ENCODE results near the gene DKK3. TPM values are rescaled to one million over a fixed set of nuclear protein-coding genes. Genes with fewer than 3 reads are reported as not detected.

The DKK3 gene
- total RNA-seq, 3 donors from 2014 or later (not counting 1 experiment from before 2014, with no cell fraction given) = 0.16 to 0.70 TPM; not detected in 1

DNA sequence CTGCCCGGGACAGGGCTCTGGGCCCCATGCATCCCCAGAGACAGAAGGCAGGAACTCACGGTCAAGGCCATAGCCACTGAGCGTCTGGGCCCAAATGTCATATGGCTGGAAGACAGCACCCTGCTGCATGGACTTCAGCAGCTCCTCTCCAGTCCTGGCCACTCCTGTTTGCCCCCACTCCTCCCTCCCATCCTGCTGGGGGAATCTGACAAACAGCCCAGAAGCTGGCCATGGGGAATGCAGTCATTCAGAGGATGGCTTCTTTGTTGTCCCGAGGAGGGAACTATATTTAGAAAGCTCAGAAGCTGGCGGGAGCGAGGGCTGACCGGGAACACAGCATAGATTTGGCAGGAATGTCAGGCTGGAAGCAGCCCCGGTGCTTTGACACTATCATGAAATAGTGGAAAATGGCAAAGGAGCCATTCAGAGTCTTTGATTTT lies 35.0 kb downstream of the DKK3 start:
- DNase-seq (no peak), ATAC-seq (no peak)
- Mint-ChIP-seq H3K36me3 (no peaks in the 10 kb centered on the region), H3K4me3 (no peak overlapping the region), H3K9me3 (no peaks in the 10 kb centered on the region), H3K27ac (no peak overlapping the region), H3K27me3 (ENCODE audit: low read depth in 2 of 2) (no peaks in the 10 kb centered on the region), H3K4me1 (no peaks in the 10 kb centered on the region)
- H3K27me3 ChIP-seq (ENCODE audit: control insufficient read depth, insufficient read depth, low read length) = no peaks in the 10 kb centered on the region
- peaks cover 4% of the 10 kb centered on the region for H3K4me1 ChIP-seq (ENCODE audit: control insufficient read depth, insufficient read depth, low read length)
- H3K36me3 ChIP-seq (ENCODE audit: control insufficient read depth, insufficient read depth, low read length) = no peaks in the 10 kb centered on the region
- H3K9me3 ChIP-seq (ENCODE audit: control insufficient read depth, insufficient read depth, low read length) = no peaks in the 10 kb centered on the region
- H3K4me3 ChIP-seq (ENCODE audit: low read length) = no peak overlapping the region
- TF ChIP-seq, protein P1, sequence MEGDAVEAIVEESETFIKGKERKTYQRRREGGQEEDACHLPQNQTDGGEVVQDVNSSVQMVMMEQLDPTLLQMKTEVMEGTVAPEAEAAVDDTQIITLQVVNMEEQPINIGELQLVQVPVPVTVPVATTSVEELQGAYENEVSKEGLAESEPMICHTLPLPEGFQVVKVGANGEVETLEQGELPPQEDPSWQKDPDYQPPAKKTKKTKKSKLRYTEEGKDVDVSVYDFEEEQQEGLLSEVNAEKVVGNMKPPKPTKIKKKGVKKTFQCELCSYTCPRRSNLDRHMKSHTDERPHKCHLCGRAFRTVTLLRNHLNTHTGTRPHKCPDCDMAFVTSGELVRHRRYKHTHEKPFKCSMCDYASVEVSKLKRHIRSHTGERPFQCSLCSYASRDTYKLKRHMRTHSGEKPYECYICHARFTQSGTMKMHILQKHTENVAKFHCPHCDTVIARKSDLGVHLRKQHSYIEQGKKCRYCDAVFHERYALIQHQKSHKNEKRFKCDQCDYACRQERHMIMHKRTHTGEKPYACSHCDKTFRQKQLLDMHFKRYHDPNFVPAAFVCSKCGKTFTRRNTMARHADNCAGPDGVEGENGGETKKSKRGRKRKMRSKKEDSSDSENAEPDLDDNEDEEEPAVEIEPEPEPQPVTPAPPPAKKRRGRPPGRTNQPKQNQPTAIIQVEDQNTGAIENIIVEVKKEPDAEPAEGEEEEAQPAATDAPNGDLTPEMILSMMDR (IDR thresholded peaks at IDR 0.05) = no peak
- H3K27ac ChIP-seq (ENCODE audit: low read length) = no peak overlapping the region
- 91% methylated on average over 8 of the region's 8 CpGs for WGBS (ENCODE audit: insufficient coverage)
- intact Hi-C loops (cut with micrococcal nuclease) = no loop called here

DNA sequence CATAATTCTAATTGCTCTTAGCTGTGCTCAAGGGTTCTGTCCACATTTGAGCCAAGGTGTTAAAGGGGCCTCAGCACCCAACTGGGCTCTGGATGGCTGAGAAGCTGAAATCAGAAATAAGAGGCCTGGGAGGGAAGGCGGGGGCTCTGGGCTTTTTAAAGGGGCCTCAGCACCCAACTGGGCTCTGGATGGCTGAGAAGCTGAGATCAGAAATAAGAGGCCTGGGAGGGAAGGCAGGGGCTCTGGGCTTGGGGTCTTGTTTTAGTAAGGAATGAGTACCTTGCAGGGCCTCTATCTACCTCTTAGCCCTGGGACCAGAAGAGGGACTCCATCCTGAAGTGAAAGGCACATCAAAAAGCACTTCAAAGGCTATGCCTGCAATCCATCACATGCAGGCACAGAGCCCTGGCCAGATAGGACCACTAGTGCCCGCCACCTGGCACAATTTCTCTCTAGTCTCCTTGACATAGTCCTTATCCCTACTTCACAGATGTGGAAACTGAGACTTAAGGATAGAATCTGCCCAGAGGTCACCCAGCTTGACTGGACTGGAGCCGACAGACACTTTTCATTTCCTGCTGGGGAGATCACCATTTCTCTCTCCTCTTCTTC lies 35.6 kb downstream of the DKK3 start:
- no peaks in the 10 kb centered on the region for H3K9me3 ChIP-seq (ENCODE audit: control insufficient read depth, insufficient read depth, low read length)
- Mint-ChIP-seq H3K36me3 (no peaks in the 10 kb centered on the region), H3K9me3 (no peaks in the 10 kb centered on the region), H3K27ac (no peak overlapping the region), H3K4me1 (no peaks in the 10 kb centered on the region), H3K4me3 (no peak overlapping the region), H3K27me3 (ENCODE audit: low read depth in 2 of 2) (no peaks in the 10 kb centered on the region)
- ATAC-seq = no peak
- no peaks in the 10 kb centered on the region for H3K36me3 ChIP-seq (ENCODE audit: control insufficient read depth, insufficient read depth, low read length)
- no peak for DNase-seq
- TF ChIP-seq, protein P1 (IDR thresholded peaks at IDR 0.05) = no peak
- H3K4me3 ChIP-seq (ENCODE audit: low read length) = no peak overlapping the region
- H3K4me1 ChIP-seq (ENCODE audit: control insufficient read depth, insufficient read depth, low read length) = peaks cover 4% of the 10 kb centered on the region
- WGBS (ENCODE audit: insufficient coverage) = 65% methylated on average over 3 of the region's 3 CpGs
- intact Hi-C loops (cut with micrococcal nuclease) = no loop called here
- H3K27ac ChIP-seq (ENCODE audit: low read length) = no peak overlapping the region
- H3K27me3 ChIP-seq (ENCODE audit: control insufficient read depth, insufficient read depth, low read length) = no peaks in the 10 kb centered on the region

GRCh38 chr11:11971906-11972547 lies 36.4 kb downstream of the DKK3 start:
- H3K4me1 Mint-ChIP-seq = peaks cover 0 to 1% of the 10 kb centered on the region in 2 donors
- intact Hi-C loops (cut with micrococcal nuclease) = no loop called here
- H3K27me3 Mint-ChIP-seq (ENCODE audit: low read depth in 2 of 2) = no peaks in the 10 kb centered on the region
- no peak overlapping the region for H3K27ac Mint-ChIP-seq
- TF ChIP-seq, protein P1 (IDR thresholded peaks at IDR 0.05) = no peak
- WGBS (ENCODE audit: insufficient coverage) = 80% methylated on average over 5 of the region's 5 CpGs
- no peak for DNase-seq
- no peak overlapping the region for H3K4me3 ChIP-seq (ENCODE audit: low read length)
- ATAC-seq = no peak
- H3K27me3 ChIP-seq (ENCODE audit: control insufficient read depth, insufficient read depth, low read length) = no peaks in the 10 kb centered on the region
- H3K4me1 ChIP-seq (ENCODE audit: control insufficient read depth, insufficient read depth, low read length) = peaks cover 4% of the 10 kb centered on the region
- no peak overlapping the region for H3K4me3 Mint-ChIP-seq
- H3K36me3 Mint-ChIP-seq = no peaks in the 10 kb centered on the region
- H3K36me3 ChIP-seq (ENCODE audit: control insufficient read depth, insufficient read depth, low read length) = no peaks in the 10 kb centered on the region
- H3K9me3 ChIP-seq (ENCODE audit: control insufficient read depth, insufficient read depth, low read length) = no peaks in the 10 kb centered on the region
- H3K9me3 Mint-ChIP-seq = no peaks in the 10 kb centered on the region
- H3K27ac ChIP-seq (ENCODE audit: low read length) = no peak overlapping the region
